ENCODE results near the gene BDH1.
A peak's percentile ranks its signal among the peaks of the same experiment; 100 is the strongest.

BDH1 gene

GRCh38 chr3:197504641-197505121 lies 51.1 kb downstream of the BDH1 start:
- no peak for DNase-seq

DNA sequence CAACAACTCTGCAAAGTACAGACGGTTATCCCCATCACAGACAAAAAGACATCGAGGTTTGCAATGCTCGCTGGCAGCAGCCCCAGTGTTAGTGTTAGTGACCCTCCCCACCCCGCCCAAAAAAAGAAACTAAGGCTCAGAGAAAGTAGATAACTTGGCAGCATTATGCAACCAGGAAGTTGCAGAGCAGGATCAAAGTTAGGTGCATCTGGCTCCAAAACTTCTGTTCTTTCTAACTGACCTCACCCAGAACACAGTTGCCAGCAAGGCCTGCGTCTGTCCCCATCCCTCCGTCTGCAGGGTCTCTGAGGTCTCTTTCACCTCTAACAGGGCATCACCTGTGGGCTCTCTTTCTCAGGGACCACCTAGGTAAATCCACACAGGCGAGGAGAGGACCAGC lies 51.5 kb downstream of the BDH1 start:
- DNase-seq = no peak

GRCh38 chr3:197503652-197504051 lies 52.1 kb downstream of the BDH1 start:
- no peak for DNase-seq

DNA sequence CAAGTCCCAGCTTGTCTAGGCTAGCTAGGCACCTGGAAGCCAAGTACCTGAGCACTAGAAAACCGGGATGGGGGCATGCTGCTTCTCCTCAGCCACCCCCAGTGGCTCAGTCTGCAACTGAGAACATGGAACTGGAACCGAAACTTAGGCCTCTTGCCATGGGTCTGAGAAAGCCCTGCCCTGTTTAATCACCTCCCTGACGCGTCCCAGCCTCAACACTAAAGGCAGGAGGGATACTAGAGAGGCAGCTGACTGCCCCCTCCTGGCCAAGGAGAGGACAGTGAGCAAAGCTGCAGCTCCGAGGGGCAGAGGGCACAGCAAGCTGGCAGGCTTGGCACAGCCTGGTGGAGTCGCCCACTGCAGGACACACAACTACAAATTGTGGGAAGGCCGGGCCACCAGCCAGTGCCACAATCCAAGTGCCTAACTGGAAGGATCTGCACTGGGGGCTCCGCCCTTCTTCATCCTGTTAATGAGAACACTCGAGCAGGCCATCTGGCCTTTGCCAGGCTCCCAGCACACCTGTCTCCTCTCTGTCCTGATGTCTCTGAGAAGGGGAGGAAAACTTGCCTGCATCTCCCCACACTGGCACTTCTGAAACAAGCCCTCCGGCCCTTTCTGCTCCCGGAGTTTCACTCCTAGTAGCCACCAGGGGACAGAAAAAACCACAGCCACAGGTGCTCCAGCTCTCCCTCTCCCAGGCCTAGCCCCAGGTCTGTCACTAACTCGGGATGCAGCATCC lies 53.7 kb downstream of the BDH1 start:
- DNase-seq = no peak

GRCh38 chr3:197501496-197501878 lies 54.3 kb downstream of the BDH1 start:
- peak; percentile 14 to 52 for DNase-seq

GRCh38 chr3:197500812-197501211 lies 55.0 kb downstream of the BDH1 start:
- no peak for DNase-seq

DNA sequence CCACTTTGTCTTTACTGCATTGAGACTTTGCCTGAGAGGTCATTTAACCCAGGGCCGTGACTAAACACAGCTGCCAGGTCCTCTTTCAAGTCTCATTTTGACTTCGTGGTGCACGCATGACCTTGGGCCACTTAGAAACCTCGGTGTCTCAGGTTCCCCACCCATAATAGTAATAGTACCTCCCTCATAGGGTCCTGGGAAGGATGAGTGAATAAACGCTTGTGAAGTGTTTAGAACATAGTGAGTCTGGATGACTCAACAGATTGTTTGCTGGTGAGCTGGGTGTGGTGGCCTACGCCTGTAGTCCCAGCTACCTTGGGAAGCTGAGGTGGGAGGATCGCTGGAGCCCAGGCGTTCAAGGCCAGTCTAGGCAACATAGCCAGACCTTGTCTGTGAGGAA lies 56.3 kb downstream of the BDH1 start:
- DNase-seq = peak in 1 of 2 experiments; percentile 42

DNA sequence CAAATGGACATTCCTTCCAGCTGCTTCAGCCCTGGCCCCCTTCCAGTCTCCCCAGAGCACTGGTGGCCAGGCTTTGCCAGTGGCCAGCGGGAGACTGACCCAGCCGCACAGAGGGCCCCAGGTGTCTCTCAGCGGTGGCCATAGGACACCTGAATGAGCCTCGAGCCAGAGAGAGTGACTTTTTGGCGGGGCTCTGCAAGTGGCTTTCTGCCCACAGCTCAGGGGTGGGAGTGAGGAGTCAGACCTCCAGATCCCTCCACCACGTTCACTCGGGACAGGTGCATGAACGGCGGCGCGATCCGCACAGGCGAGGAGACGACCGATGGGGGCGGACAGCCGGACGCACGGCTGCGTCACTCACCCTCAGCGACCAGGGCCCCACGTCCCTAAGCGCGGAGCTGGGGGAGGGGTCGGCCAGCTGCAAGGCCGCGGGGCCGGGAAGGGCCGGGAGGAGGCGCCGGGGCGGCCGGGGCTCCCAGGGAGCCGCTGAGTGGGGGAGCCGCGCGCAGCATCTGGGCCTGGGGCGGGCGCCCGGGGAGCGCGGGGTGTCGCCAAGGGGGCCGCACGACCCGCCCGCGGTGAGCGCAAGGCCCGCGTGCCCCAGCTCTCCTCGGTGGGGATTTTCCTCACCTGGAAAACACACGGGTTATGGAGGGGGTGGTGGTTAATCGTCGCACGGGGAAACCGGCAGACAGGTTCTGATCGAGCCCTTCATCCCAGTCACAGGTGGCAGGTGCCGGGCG lies 57.1 kb downstream of the BDH1 start:
- no peak for DNase-seq

- DNase-seq = no peak
Observed at GRCh38 chr3:197496746-197497125, 59.0 kb downstream of the BDH1 start.

DNA sequence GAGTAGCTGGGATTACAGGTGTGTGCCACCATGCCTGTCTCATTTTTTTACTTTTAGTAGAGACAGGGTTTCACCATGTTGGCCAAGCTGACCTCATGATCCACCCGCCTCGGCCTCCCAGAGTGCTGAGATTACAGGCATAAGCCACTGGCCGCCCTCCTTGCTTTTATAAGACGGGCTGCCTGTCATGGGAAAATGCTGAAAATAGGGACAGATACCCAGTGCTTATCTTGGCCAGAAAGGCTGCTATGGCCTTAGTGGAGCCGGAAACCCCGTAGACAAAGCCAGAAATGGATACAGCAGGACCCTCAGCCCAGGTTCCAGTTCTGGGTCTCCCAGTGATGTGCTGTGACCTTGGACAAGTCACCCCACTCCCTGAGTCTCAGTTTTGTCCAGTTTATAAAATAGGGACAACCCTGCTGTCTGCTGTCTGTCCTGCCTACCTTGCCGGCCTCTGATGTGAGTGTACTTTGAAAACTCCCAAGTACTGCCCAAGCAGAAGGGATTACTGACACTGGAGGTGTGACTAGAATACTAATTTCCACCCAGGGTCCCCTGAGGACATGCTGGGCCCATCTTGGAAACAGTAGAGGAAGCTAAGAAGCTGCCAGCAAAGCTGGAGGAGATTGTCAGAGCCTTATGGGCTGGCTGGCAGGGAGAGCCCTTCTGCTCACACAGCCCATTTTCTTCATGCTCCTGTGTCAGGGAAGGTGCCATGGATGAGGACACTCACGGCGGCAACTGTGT lies 59.6 kb downstream of the BDH1 start:
- no peak for DNase-seq

DNA sequence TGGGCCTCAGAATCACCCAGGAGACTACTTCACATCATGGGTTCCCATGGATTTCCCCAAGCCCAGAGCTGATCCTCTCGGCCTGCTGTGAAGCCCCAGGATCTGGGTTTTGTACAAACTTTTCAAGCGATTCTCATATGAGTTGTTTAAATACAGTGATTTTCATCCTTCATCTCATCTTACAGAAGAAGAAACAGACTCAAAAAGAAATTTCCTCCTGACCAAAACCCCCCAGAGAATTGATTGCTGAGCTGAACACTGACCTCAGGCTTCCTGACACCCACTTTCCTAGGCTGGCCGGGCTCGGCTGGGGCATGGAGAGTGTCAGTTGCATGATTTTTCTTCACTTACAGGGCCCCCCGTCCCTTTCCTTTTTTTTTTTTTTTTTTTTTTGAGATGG lies 60.3 kb downstream of the BDH1 start:
- DNase-seq = no peak

- DNase-seq = no peak
Observed at GRCh38 chr3:197495059-197495455, 60.7 kb downstream of the BDH1 start.

DNA sequence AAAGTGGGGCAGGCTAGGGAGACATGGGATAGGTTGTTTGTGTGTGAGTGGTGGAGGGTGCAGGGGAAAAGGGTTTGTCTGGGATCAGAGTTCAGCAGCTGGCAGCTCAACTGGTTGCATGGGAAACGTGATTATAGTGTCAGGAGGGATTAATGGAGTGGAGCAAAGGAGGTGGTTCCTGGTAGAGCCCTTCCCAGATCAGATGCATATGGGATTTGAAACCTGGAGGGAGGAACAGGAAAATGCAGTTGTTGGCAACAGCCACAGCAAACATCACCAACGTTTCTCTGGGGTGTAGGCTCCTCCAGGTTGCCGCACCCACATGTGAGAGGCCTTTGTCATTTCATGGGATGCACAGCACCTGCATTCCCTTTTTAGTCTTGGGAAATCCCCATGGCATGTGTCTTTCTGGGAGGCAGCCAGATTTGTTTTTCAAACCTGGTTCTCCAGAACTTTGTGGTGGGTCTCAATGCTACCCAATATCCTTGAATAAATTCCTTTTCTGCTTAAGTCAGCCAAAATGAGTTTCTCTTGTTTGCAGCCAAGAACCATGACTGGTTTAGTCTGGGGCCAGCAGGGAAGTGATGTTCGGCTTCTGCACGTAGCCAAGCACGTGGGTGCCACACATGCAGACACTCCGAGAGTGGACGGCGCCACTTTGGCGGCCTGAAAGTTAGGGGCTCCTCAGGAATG lies 61.3 kb downstream of the BDH1 start:
- no peak for DNase-seq

GRCh38 chr3:197493049-197493448 lies 62.7 kb downstream of the BDH1 start:
- no peak for DNase-seq

- DNase-seq = no peak
Observed at GRCh38 chr3:197491923-197492664, 63.7 kb downstream of the BDH1 start.

GRCh38 chr3:197491478-197491877 lies 64.3 kb downstream of the BDH1 start:
- no peak for DNase-seq

DNA sequence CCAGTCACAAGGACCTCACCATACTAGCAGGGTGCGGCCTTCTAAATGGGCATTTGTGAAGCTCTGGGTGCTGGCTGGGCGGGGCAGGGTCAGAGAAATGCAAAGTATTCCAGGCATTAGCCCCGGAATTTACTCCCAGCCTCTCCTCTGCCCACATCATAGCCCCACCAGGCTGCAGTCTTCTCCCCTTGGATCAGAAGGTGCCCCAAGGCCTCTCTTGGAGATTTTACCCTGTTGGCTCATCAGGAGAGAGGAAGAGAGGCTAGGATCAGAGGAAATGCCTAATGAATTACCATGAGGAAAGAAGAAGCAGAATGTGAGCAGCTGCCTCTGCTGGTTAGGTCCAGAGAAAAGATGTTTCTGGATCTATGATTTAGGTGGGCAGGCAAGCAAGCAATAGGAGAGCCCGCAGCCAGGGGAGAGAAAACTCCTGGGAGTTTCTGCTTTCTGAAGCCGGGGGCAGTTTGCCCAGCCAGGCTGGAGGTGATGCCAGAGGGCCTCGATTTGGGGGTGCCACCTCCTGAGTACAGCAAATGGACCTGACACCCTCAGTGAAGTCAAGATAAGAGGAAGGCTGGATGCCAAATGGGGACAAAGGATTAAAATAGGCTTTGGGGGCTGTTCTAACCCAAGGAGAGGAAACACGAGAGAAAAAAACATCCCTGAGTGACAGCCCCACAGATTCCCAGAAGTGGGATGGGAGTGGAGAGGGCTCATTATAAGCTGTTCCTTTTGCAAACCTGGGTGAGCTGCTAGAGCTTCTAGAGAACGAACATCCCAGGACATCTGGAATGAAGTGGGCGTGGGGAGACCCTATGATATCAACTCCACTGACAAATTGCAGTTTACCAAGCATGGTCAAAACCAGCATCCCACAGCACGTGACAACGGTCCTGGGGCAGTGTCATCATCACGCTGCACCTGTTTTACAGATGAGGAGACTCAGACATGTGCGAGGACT lies 65.4 kb downstream of the BDH1 start:
- peak; percentile 42 to 49 for DNase-seq

DNA sequence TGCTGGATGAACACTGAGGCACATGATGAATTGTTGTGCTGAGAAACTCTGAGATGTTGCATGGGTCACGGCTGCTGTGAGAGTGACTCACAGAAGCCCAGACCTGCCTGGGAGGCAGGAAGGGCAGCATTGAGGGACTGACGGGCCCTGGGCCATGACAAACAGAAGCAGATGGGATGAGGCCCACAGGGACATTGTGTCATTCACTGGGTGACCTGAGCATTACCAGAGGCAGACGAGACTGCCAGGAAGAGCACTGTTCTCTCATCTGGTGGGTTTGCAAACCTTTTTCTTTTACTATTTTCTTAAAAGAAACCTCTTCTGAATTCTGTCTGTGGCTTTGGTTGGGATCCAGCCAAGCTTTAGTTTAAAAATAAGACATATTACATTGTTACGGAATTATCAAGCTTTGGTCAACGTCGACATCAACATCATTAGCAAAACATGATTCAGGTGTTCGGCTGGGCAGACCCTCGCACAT lies 67.8 kb downstream of the BDH1 start:
- no peak for DNase-seq

DNA sequence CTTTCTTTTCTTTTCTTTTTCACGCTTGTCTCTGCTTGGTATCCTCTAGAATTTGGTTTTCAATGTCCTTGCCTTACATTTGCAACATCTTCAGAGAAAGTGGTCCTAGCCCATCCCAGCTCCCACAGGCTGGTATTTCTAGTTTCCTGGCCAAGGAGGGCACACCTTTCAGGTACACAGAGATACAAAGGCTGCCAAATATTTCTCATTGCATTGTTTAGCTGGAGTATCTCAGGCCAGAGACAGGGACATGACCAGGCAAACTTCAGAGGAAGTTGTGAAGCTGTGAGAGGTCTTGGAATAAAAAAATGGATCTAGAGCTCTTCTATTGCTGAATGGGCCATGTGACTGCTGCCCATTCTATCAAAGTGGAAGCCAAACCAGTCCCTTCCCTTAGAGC lies 68.9 kb downstream of the BDH1 start:
- DNase-seq = no peak

- DNase-seq = no peak
Observed at GRCh38 chr3:197485143-197485542, 70.6 kb downstream of the BDH1 start.
